ENCODE measurements around the gene CCDC170.

Gene CCDC170

DNA sequence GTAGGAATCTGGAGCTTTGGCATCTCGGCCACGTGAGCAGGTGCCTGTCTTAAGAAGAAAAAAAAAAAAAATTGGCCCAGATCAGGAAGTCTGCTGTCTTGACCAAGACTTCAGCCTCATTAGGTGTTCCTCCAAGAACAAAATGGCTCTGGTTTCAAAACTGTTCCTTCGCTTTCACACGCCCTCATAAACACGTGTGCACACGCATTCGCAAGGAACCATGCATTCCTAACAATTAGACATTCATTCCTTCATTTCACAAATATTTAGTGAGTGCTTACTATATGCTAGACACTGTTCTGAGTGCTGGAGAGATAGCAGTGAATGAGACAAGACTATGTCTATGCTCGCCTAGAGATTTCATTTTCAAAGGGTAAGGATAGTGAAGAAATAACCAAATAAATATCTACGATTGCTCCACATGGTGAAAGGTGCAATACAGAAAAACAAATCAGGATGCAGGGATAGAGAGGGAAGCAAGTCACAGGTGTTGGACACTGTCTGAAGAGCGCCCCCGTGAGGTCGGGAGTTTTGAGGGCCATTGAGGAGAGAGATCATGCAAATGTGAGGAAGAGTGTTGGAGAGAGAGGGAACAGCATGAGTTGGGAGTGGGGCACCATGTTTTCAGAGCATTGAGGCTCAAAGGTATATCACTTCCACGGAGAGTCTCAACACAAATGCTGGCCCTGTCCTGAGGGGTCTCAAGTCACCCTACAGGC is 53.3 kb downstream of the CCDC170 start:
- DNase-seq, result no peak

GRCh38 chr6:151548201-151548600 is 54.4 kb downstream of the CCDC170 start:
- no peak for DNase-seq

GRCh38 chr6:151549790-151550189 is 56.0 kb downstream of the CCDC170 start:
- no peak for DNase-seq

GRCh38 chr6:151550618-151551017 is 56.8 kb downstream of the CCDC170 start:
- DNase-seq, result no peak

- DNase-seq, result no peak
Observed at GRCh38 chr6:151551223-151551857, 57.5 kb downstream of the CCDC170 start.

DNA sequence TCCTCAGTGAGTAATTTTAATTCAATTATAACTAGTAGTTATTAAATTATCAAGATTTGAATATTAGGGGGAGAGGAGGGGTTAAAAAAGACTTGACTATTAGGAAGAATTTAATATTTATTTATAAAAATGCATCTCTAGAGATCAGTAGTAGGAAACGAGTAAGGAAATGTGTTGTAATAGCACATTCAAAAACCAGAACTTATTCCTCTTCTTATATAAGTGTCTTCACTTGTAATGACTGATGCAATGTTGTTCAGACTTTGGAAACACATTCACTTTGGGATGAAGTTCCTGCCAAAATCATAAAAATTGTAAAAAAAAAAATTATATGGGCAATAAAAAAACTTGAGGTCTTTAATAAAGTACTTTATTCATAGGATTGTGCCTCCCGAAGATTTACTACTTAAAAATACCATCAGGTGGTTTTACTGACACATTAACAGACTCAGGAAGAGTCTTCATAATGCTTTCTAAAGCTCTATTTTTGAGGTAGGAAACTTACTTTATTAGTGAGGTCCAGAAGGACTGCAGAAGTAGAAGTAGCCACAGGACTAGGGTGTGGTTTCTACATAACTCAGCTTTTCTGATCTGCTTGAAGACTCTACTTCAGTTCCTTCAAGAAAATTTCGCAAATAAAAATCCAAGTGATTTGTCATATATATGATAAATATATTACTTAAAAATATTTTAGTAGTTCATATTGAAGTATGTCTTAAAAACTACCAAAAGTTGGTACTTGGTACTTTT is 59.8 kb downstream of the CCDC170 start:
- DNase-seq, result no peak

- no peak for DNase-seq
Observed at GRCh38 chr6:151561238-151561637, 67.4 kb downstream of the CCDC170 start.

GRCh38 chr6:151564654-151565053 is 70.8 kb downstream of the CCDC170 start:
- DNase-seq, result no peak

DNA sequence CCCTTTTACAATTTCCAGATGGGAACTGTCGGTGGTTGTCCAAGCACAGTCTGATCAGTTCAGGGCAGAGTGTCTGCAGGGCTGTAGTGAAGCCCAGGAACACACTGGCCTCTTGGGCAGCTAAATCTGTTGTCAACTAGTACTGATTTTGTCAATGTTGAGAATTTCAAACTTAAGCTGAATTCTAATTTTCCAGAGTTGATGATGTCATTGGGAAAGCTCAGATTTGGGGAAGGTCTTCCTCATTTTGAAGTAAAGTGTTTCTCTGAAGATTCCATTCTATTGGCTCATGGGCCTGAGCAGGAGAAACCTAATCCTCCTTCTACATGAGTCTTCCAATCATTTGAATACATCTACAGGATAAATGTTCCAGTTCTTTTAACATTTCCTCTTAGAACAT is 72.1 kb downstream of the CCDC170 start:
- no peak for DNase-seq

GRCh38 chr6:151566557-151566956 is 72.7 kb downstream of the CCDC170 start:
- DNase-seq, result no peak

DNA sequence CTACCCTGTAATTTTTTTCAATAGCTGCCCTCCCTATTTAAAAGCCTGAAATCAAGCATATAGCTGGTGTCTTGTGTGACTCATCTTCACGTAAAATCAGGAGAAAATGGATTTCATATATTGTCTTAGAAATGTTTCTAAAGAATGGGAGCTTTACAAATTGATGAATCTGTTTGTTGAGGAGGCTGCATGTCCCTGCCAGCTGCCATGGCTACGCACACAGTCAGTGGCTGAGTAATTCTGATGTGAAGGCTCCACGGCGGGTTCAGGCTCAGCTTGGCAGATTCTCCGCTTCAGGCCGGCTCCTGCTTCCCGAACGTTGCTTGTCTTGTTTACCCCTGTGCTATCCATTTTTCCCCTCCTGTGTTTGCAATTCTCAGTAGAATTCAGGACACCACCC is 82.8 kb downstream of the CCDC170 start:
- DNase-seq, result no peak

DNA sequence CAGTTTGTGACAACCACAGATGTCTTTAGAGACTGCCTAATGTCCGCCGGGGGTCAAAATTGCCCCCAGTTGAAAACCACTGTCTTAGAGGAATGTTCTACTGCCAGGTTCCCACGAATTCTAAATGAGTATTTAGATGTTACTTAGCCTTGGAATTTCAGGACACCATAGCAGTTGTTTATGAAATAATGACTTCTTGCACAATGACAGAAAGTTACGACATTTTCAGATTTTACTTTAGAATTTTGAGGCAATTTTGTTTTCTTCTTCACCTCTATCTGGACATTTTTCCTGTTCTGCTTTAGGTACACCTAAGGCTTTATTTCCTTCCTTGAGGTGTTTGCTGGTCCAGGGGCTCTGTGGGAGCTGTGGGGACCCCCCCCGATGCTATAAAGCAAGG is 83.4 kb downstream of the CCDC170 start:
- DNase-seq, result no peak

DNA sequence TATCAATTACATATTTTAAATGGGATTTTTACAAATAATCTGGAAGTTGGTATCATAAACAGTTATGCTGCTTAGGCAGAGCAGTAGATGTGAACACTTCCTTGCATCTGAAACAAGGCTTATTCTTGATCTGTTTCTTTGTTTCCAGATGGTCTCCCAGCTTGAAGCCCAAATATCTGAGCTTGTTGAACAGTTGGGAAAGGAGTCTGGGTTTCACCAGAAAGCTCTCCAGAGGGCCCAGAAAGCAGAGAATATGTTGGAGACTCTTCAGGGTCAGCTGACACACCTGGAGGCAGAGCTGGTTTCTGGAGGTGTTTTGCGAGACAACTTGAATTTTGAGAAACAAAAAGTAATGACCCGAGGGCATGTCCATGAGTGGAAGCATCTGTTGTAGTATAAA is 91.9 kb downstream of the CCDC170 start:
- no peak for DNase-seq

DNA sequence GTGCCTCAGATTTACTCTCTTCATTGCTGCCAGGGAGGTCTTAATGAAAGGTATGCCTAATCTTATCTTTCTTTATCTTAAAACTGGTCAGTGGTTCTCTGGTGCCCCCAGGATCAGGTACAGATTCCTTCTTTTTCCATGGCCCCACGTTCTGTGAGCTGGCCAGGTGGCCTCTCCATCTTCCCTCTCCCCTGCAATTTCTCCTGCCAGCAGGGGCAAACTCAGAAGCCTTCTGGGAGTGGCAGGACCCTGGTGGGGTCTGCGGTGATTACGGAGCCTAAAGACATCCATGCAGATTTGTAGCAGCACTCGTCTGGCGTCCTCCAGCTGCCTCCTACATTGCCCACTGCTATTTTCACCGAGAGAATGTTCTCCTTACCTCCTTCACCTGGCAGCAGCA is 95.8 kb downstream of the CCDC170 start:
- no peak for DNase-seq

- DNase-seq, result no peak
Observed at GRCh38 chr6:151590742-151591141, 96.9 kb downstream of the CCDC170 start.

DNA sequence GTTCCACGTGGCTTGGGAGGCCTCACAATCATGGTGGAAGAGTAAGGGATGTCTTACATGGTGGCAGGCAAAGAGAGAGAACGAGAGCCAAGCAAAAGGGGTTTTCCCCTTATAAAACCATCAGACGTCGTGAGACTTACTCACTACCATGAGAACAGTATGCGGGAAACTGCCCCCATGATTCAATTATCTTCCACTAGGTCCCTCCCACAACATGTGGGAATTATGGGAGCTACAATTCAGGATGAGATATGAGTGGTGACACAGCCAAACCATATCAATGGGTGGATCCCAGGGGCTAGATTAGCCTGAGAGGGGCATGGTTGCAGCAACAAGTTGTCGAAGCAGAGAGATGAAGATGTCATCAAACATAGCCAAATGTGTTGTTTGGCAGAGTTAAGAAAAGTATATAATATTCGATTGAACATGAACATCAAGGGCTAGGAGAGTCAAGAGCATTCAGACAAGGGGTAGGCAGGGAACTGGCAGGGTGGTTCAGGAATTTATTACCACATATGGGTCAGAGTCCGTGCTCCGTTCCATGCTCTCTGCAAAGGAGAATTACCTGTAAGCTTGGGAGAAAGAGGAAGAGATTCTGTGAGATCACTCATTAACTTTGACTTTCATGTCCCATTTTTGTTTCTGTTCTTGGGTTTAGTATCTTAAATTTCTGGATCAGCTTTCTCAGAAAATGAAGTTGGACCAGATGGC is 98.8 kb downstream of the CCDC170 start:
- DNase-seq, result no peak

GRCh38 chr6:151609146-151609902 is 115.5 kb downstream of the CCDC170 start:
- no peak for DNase-seq

- no peak for DNase-seq
Observed at GRCh38 chr6:151610326-151610725, 116.5 kb downstream of the CCDC170 start.

DNA sequence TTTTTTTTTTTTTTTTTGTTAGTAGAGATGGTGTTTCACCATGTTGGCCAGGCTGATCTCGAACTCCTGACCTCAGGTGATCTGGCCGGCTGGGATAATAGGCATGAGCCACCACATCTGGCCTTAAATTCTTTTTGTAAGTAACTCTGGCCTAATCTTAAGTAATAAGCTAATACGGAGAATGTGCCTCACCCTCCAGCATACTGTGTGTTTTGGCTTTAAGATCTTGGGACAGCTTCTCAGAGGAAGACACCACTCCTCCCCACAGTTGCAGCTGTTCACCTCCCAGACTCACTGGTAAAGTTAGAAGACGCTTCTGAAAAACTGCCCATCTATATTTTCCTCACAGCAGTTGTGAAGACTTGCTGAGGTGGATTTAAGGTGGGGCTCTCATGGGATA is 120.8 kb downstream of the CCDC170 start:
- DNase-seq, result no peak

- DNase-seq, result no peak
Observed at GRCh38 chr6:151616091-151616513, 122.3 kb downstream of the CCDC170 start.

- no peak for DNase-seq
Observed at GRCh38 chr6:151616600-151616999, 122.8 kb downstream of the CCDC170 start.

DNA sequence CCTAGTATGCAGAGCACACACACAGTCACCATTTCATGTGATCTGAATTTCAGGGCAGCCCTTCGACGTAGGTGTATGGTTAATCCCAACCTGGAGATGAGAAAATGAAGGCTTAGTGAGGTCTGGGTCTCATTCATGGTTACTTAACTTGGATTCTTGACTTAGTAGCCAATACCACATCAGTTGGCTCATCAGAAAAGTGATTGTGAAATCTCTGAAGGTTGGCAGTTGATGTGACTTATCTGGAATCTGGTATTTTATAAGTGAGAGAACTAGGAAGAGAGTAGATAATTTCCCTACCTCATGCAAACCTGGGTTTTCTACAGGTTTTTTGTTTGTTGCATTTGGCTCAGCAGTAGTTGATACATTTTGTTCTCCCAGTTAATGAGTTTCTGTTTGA is 123.7 kb downstream of the CCDC170 start:
- no peak for DNase-seq

- no peak for DNase-seq
Observed at GRCh38 chr6:151618717-151619116, 124.9 kb downstream of the CCDC170 start.
